GM20000 (cell line): ENCODE measurements around the gene TM4SF18.
A peak's percentile ranks its signal among the peaks of the same experiment; 100 is the strongest.

Source experiments
- DNase-seq: peaks from one replicate; pipeline ENCODE4 v3.0.0; 2012; ENCODE audit warnings: low spot score
- CTCF ChIP-seq: IDR thresholded peaks from 2 replicates; pipeline ENCODE4 v1.5.1; 2012; ENCODE audit warnings: mild to moderate bottlenecking, control low read depth; ENCODE audit errors: extremely low read depth, missing control alignments

Gene TM4SF18

GRCh38 chr3:149278911-149279310, 54.5 kb downstream of the TM4SF18 start:
- no peak for DNase-seq

DNA sequence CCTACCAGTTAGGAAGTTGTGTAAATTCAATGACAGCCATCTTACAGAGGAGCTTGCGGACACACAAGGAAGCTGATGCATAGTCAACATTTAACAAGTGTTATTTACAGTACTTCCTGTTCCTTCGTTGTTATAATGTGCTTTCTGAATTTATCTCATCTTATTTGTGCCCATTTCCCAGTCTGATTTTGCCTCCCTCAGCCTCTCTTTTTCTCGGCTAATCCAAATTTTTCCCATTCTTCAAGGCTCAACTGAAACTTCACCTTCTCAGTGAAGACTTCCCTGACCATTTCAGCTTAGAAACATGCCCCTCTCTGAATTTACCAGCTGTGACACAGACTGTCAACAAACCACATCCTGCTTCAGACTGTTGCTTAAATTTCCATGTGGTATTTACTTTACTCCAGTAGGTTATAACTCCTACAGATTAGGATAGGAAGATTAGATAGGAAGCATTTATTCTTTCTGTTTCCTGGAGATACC, 56.1 kb downstream of the TM4SF18 start:
- peak; percentile 37 for DNase-seq
- TF ChIP-seq CTCF, result no peak

More at GRCh38 chr3:149278911-149279310, 54.5 kb downstream of the TM4SF18 start:
- TF ChIP-seq CTCF, result no peak

DNA sequence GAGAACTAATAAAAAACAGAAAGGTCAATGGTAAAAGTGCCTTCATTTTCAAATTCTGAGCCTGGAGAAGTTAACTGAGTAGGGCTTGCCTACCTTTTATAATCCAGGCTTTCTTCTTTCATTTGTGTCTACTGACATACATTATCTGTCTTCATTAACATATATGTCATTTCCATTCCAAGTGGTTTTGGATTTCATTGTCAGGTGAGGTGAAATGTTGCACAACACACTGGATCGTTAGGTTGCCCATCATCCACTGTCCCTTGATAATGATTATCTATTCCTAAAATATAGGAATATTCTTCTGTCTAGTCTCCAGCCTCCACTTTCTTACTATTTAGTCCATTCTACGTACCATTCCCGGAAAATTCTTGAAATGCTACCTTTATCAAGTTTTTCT, 56.8 kb downstream of the TM4SF18 start:
- DNase-seq, result no peak
- TF ChIP-seq CTCF, result no peak

DNA sequence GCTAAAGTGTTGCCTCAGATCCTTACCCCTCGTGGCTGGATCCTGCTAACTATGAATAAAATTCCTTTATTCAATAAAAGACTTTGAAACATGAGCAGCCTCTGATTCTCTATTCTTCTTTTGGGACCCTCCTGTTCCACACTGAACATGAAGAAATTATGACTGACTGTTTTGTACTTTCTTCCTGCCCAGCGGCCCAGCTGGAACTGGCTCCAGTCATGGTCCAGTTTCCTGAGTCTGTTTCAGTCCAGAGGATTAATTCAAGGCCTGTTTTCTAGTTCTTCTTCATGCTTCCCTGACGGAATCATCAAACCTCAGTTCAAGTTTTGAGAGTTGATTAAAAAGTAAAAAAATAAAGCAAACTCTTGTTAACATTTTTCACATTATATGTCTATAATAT, 59.2 kb downstream of the TM4SF18 start:
- no peak for DNase-seq
- no peak for TF ChIP-seq CTCF

DNA sequence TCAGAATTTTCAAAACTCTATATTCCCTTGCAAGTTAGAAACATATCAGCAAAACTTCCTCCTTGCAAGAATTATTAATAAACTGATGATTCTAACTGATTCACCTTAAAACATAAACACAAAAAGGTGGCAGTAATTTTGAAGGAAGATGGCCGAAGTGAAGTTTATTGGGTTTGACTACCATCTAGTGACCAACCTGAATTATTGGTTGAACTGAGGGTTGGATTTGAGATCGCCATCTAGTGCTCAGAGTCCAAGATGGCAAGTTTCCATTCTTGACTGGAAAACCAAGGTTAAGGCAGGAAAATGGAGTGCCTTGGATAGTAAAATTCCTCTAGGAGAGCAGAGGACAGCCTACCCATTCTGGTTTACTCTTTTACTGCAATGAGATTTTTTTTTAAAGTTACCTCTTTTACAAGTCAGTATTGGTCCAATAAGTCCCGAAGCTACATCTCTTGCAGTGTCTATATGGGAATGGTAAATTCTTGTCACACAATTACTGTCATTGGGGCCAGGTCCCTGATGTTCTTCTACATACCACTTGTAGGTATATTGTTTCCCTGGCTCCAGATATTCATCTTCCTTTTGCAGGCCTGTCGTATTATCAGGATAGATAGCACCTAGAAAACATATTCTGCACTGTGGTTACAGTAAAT, 60.2 kb downstream of the TM4SF18 start:
- peak; percentile 70 for DNase-seq
- TF ChIP-seq CTCF, result peak; percentile 80

DNA sequence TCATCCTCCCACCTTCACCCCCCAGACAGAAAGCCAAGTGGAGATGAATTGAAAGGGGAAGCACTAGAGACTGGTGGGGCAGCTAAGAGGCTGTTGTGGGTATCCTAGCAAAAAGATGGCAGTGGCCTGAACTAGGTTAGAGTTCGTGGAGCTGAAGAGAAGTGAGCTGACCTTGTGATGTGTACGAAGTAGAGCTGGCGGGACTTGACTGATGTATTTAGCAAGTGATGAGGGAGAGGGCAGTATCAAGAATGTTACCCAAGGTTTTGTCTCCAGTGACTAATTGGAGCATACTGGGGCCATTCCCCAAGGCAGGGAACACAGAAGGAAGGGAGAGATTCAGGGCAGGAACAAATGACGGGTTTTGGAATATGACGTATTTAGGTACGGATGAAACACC, 61.8 kb downstream of the TM4SF18 start:
- no peak for DNase-seq
- no peak for TF ChIP-seq CTCF

GRCh38 chr3:149270180-149270579, 63.3 kb downstream of the TM4SF18 start:
- no peak for TF ChIP-seq CTCF
- DNase-seq, result no peak
